HG02610 (cell line): ENCODE data around the gene ZNF888.
A peak's percentile ranks its signal among the peaks of the same experiment; 100 is the strongest.
"Not testable (repeated sequence)": the region's sequence is repeated elsewhere in the genome, so short reads cannot be mapped to it uniquely, and the experiment has no call there.

Source experiments
- ATAC-seq: cut with Tn5 transposase; IDR thresholded peaks from one replicate; pipeline ENCODE4 v1.9.1; 2021; ENCODE audit warnings: mild to moderate bottlenecking, moderate library complexity; ENCODE audit not compliant: unreplicated experiment

The ZNF888 gene

GRCh38 chr19:52941941-52942385 is 18.7 kb upstream of the ZNF888 start:
- ATAC-seq: no peak

- ATAC-seq: not testable (repeated sequence)
Observed at GRCh38 chr19:52941523-52941922, 18.3 kb upstream of the ZNF888 start.

- not testable (repeated sequence) for ATAC-seq
Observed at GRCh38 chr19:52940905-52941304, 17.7 kb upstream of the ZNF888 start.

GRCh38 chr19:52938761-52939160 is 15.5 kb upstream of the ZNF888 start:
- no peak for ATAC-seq

GRCh38 chr19:52936954-52937325 is 13.7 kb upstream of the ZNF888 start:
- ATAC-seq: no peak

GRCh38 chr19:52936151-52936953 is 13.1 kb upstream of the ZNF888 start:
- no peak for ATAC-seq

- ATAC-seq: no peak
Observed at GRCh38 chr19:52935434-52935833, 12.2 kb upstream of the ZNF888 start.

- ATAC-seq: not testable (repeated sequence)
Observed at GRCh38 chr19:52924641-52925040, 1.4 kb upstream of the ZNF888 start.

- no peak for ATAC-seq
Observed at GRCh38 chr19:52923778-52924593, 758 bp upstream of the ZNF888 start.

GRCh38 chr19:52917531-52917930 is 5.7 kb downstream of the ZNF888 start:
- ATAC-seq: no peak

GRCh38 chr19:52910648-52911047 is 12.6 kb downstream of the ZNF888 start:
- ATAC-seq: no peak

- not testable (repeated sequence) for ATAC-seq
Observed at GRCh38 chr19:52904052-52904780, 19.0 kb downstream of the ZNF888 start.

GRCh38 chr19:52901842-52902241 is 21.4 kb downstream of the ZNF888 start:
- no peak for ATAC-seq

- not testable (repeated sequence) for ATAC-seq
Observed at GRCh38 chr19:52898596-52898995, 24.6 kb downstream of the ZNF888 start.

GRCh38 chr19:52898101-52898500 is 25.1 kb downstream of the ZNF888 start:
- no peak for ATAC-seq

GRCh38 chr19:52897138-52897935 is 25.9 kb downstream of the ZNF888 start, which contains the start of gene ZNF320:
TSS of gene ZNF320 (minus strand) at chr19:52897635. CDS start at chr19:52890255, 7,380 bp downstream.
- peak; percentile 96 for ATAC-seq

GRCh38 chr19:52896431-52897137 is 26.6 kb downstream of the ZNF888 start:
- ATAC-seq: no peak

GRCh38 chr19:52891336-52891735 is 31.9 kb downstream of the ZNF888 start:
- no peak for ATAC-seq

GRCh38 chr19:52889931-52890330 is 33.3 kb downstream of the ZNF888 start:
- no peak for ATAC-seq

GRCh38 chr19:52889076-52889475 is 34.2 kb downstream of the ZNF888 start:
- no peak for ATAC-seq
